GM12878 (cell line): ENCODE data around the gene UBE2E2. TPM values are rescaled to one million over a fixed set of nuclear protein-coding genes. Genes with fewer than 3 reads are reported as not detected.

ENCODE experiments used
- ATAC-seq: fragments of 200-7000 bp; cut with Tn5 transposase; 3 replicates; pipeline ENCODE4 v1.9.1; 2020; ENCODE audit warnings: mild to moderate bottlenecking, moderate library complexity
- BruUV-seq: library from RNA; stranded (reverse); fragments of 400-500 nt; replicated peaks from 2 replicates; lab custom pipeline; 2021; lab: Mats Ljungman, UMichigan
- CTCF ChIA-PET: fragments of 300-600 bp; sonication (Branson Sonifier 250); formaldehyde crosslinking; extraction: SDS; loops from one replicate; lab custom pipeline; 2021; ENCODE audit warnings: inconsistent platforms; lab: Yijun Ruan, JAX
- POLR2A ChIA-PET: fragments of 350-600 bp; formaldehyde crosslinking; extraction: SDS; loops from one replicate; lab custom pipeline; 2021; ENCODE audit warnings: inconsistent platforms; lab: Charles Lee
- RAD21 ChIA-PET: fragments of 300-600 bp; sonication (Branson Sonifier 250); formaldehyde crosslinking; loops from one replicate; lab custom pipeline; 2023; ENCODE audit warnings: antibody characterized with exemption; ENCODE audit not compliant: unreplicated experiment; lab: Charles Lee
- SMC1A ChIA-PET: fragments of 300-600 bp; sonication (Branson Sonifier 250); formaldehyde crosslinking; loops from one replicate; lab custom pipeline; 2023; ENCODE audit not compliant: unreplicated experiment, uncharacterized antibody; lab: Charles Lee
- DNase-seq: peaks from one replicate; pipeline ENCODE4 v3.0.0-alpha.2; 2011; ENCODE audit warnings: low read depth, low spot score
- FAIRE-seq: peaks from 3 replicates; lab custom pipeline; 2011; peaks lifted over from hg19 to GRCh38; lab: Jason Lieb, UNC
- H2AFZ ChIP-seq: 2 replicates; pipeline ENCODE4 v1.6.0; 2011; ENCODE audit warnings: low read depth, low read length, control low read depth; ENCODE audit not compliant: control insufficient read depth
- H3K27ac ChIP-seq: 2 replicates; pipeline ENCODE4 v1.5.1; 2011; ENCODE audit warnings: control low read depth; ENCODE audit not compliant: control insufficient read depth, insufficient read depth
- H3K27me3 ChIP-seq, 2 experiments: replicated peaks in 1 of 2; 2 replicates each; pipeline versions ENCODE4 v1.6.0 to v1.6.1; 2011; ENCODE audit warnings: low read length in 1 of 2; ENCODE audit not compliant: control insufficient read depth in 2 of 2, insufficient read depth in 2 of 2
- H3K36me3 ChIP-seq, 2 experiments: 2 replicates each; pipeline ENCODE4 v1.5.1; 2011; ENCODE audit warnings: low read length in 1 of 2; ENCODE audit not compliant: control insufficient read depth in 2 of 2, insufficient read depth in 2 of 2
- H3K4me1 ChIP-seq: 2 replicates; pipeline ENCODE4 v1.6.1; 2011; ENCODE audit warnings: mild to moderate bottlenecking, low read length, moderate library complexity, mixed read lengths; ENCODE audit not compliant: control insufficient read depth, insufficient read depth
- H3K4me2 ChIP-seq: 2 replicates; pipeline ENCODE4 v1.6.0; 2011; ENCODE audit warnings: control low read depth; ENCODE audit not compliant: control insufficient read depth, insufficient read depth
- H3K4me3 ChIP-seq: fragments of 200-600 bp; sonication (generic); 2 replicates; pipeline ENCODE4 v1.5.1; 2016
- H3K79me2 ChIP-seq: 2 replicates; pipeline ENCODE4 v1.6.0; 2011; ENCODE audit warnings: low read length; ENCODE audit not compliant: control insufficient read depth, insufficient read depth
- H3K9ac ChIP-seq: 2 replicates; pipeline ENCODE4 v1.8.0; 2011; ENCODE audit warnings: low read length, control low read depth, mixed read lengths; ENCODE audit not compliant: control insufficient read depth, insufficient read depth
- H3K9me3 ChIP-seq: replicated peaks from 3 replicates; pipeline ENCODE4 v1.5.1; 2011; ENCODE audit warnings: mild to moderate bottlenecking, low read length; ENCODE audit not compliant: control insufficient read depth, insufficient read depth
- H4K20me1 ChIP-seq: 2 replicates; pipeline ENCODE4 v1.6.0; 2011; ENCODE audit not compliant: control insufficient read depth, insufficient read depth
- ASH2L ChIP-seq: fragments of 300-600, 200-600 bp; sonication (generic); IDR thresholded peaks from 2 replicates; pipeline ENCODE4 v1.6.1; 2017; ENCODE audit warnings: low read depth, mild to moderate bottlenecking, borderline replicate concordance
- FOXM1 ChIP-seq: IDR thresholded peaks from 2 replicates; pipeline ENCODE4 v1.6.1; 2012; ENCODE audit warnings: low read depth, mild to moderate bottlenecking, inconsistent platforms, low read length, moderate library complexity
- IKZF1 ChIP-seq: fragments of 450-650 bp; conservative IDR thresholded peaks from 2 replicates; pipeline ENCODE4 v1.6.1; 2017; ENCODE audit warnings: antibody characterized with exemption, mild to moderate bottlenecking
- KLF5 ChIP-seq: fragments of 450-650 bp; IDR thresholded peaks from 2 replicates; pipeline ENCODE4 v1.6.1; 2014; ENCODE audit warnings: mild to moderate bottlenecking; ENCODE audit not compliant: partially characterized antibody
- PAX8 ChIP-seq: fragments of 450-650 bp; IDR thresholded peaks from 2 replicates; pipeline ENCODE4 v1.6.1; 2017; ENCODE audit warnings: mild to moderate bottlenecking, moderate library complexity
- RAD21 ChIP-seq: IDR thresholded peaks from 2 replicates; pipeline ENCODE4 v1.6.1; 2011; ENCODE audit warnings: mild to moderate bottlenecking, low read depth, low read length, moderate library complexity; ENCODE audit not compliant: insufficient read depth
- RCOR1 ChIP-seq: conservative IDR thresholded peaks from 2 replicates; pipeline ENCODE4 v1.6.1; 2012; ENCODE audit warnings: low read depth, low read length, improper control_type of control experiment
- SMARCA5 ChIP-seq: fragments of 450-650 bp; IDR thresholded peaks from 2 replicates; pipeline ENCODE4 v1.6.1; 2017; ENCODE audit warnings: mild to moderate bottlenecking
- SP1 ChIP-seq: IDR thresholded peaks from one replicate; pipeline ENCODE4 v1.6.1; 2011; ENCODE audit warnings: low read depth, low read length
- SREBF2 ChIP-seq: IDR thresholded peaks from 2 replicates; pipeline ENCODE4 v1.6.1; 2012; ENCODE audit warnings: mild to moderate bottlenecking, low read length
- TBL1XR1 ChIP-seq: IDR thresholded peaks from 2 replicates; pipeline ENCODE4 v1.6.1; 2012; ENCODE audit warnings: low read depth, low read length, improper control_type of control experiment
- WRNIP1 ChIP-seq: IDR thresholded peaks from 2 replicates; pipeline ENCODE4 v1.6.1; 2011; ENCODE audit warnings: low read depth, low read length, improper control_type of control experiment, borderline replicate concordance
- ZNF207 ChIP-seq: fragments of 450-650 bp; IDR thresholded peaks from 2 replicates; pipeline ENCODE4 v1.6.1; 2014; ENCODE audit warnings: antibody characterized with exemption, mild to moderate bottlenecking, borderline replicate concordance
- ZSCAN29 ChIP-seq: fragments of 450-650 bp; IDR thresholded peaks from 2 replicates; pipeline ENCODE4 v1.6.1; 2017; ENCODE audit warnings: mild to moderate bottlenecking, moderate library complexity
- whole genome bisulfite sequencing: methylation state at CpG from one replicate; pipeline ENCODE4 v1.1.6; 2016; ENCODE audit warnings: low lambda C conversion rate; ENCODE audit not compliant: insufficient replicate concordance, insufficient coverage; ENCODE audit errors: missing lambda C conversion rate; 5-methylcytosine and 5-hydroxymethylcytosine counted together
- in situ Hi-C: fragments of 300-500 bp; cut with MboI; formaldehyde crosslinking; loops from 9 replicates; pipeline ENCODE4 v1.14.3; 2018; ENCODE audit warnings: mixed read lengths
- intact Hi-C: fragments of 100-400 bp; cut with micrococcal nuclease; formaldehyde crosslinking; loops from one replicate; pipeline ENCODE4 v1.14.2; 2022; ENCODE audit not compliant: unreplicated experiment
- polyA plus RNA-seq, 11 experiments: library from polyadenylated mRNA; depleted of rRNA in 4 of 11; unstranded in 6 of 11; stranded (reverse) in 5 of 11; fragments of >200 nt; fragmentation: Nextera tagmentation in 4 of 11; fragmentation: Illumina TruSeq in 1 of 11; extraction: Ambion mirVana in 4 of 11; extraction: Trizol in 1 of 11; gene quantifications; 1 replicate in 1 of 11; 2 replicates in 10 of 11; pipeline versions ENCODE4 v1.2.1 to v1.2.3, GENCODE V29; 2011 to 2016; ENCODE audit warnings: inconsistent platforms in 2 of 11, missing spikeins in 2 of 11, low read depth in 1 of 11
- total RNA-seq, 4 experiments: library from RNA; depleted of rRNA in 3 of 4; stranded (reverse); fragments of >200 nt in 3 of 4; fragmentation: Illumina TruSeq in 1 of 4; extraction: Trizol in 1 of 4; gene quantifications; 2 replicates each; pipeline versions ENCODE4 v1.2.1 to v1.2.3, GENCODE V29; 2013 to 2021
- TF ChIP-seq, protein P1 (sequence below): fragments of 450-650 bp; formaldehyde crosslinking; IDR thresholded peaks from 2 replicates; pipeline ENCODE4 v1.5.0; 2022; ENCODE audit warnings: mild to moderate bottlenecking, missing genetic modification characterization
- TF ChIP-seq, protein P2 (sequence below): fragments of 450-650 bp; IDR thresholded peaks from 2 replicates; pipeline ENCODE4 v1.6.1; 2017; ENCODE audit warnings: low read depth, mild to moderate bottlenecking, moderate library complexity
- TF ChIP-seq, protein P3 (sequence below): fragments of 450-650 bp; IDR thresholded peaks from 2 replicates; pipeline ENCODE4 v1.6.1; 2018; ENCODE audit warnings: mild to moderate bottlenecking, low read depth, moderate library complexity; ENCODE audit not compliant: partially characterized antibody

Gene UBE2E2
- total and polyA plus RNA-seq, 10 of the 15 experiments (the other 5 are each of a cell fraction or from before 2014, with no cell fraction given), result 8.7 to 71.0 (median 36.4) TPM

DNA sequence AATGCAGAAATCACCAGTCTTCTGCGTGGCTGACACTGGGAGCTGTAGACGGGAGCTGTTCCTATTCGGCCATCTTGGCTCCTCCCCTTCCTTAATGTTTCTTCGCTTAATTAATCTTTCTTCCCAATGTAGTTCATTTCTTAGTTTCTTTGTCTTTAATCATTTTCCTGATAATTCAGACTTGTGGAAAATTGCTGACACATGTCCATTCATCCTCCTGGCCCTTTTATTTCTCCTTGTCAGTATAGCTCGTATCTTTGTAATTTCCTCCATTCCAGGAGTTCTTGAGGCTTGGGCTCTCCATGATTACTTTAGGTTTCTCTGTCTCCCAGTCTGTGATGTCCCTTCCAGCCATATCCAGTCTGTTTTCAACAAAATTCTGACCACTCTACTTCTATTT is 98.7 kb downstream of the UBE2E2 start (continued):
- TF ChIP-seq KLF5 (no peak), SMARCA5 (no peak), RCOR1 (no peak)

DNA sequence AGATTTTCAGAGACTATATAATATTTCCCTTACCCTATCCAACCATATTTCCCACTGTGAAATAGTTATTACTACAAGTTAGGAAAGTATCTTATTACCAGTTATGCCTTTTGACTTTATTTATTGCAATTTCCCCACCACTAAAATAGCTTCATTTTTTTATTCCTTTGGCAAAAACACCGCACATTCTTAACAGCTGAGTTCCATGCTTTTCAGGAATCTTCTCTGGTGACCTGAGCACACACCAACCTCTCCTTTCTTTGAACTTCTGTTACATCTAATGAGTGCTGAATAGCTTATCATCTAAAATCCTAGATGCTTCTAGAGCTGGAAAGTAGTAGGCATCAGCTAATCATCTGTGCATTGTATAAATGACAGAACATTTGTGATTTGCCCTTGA is 99.1 kb downstream of the UBE2E2 start:
- TF ChIP-seq, protein P1, sequence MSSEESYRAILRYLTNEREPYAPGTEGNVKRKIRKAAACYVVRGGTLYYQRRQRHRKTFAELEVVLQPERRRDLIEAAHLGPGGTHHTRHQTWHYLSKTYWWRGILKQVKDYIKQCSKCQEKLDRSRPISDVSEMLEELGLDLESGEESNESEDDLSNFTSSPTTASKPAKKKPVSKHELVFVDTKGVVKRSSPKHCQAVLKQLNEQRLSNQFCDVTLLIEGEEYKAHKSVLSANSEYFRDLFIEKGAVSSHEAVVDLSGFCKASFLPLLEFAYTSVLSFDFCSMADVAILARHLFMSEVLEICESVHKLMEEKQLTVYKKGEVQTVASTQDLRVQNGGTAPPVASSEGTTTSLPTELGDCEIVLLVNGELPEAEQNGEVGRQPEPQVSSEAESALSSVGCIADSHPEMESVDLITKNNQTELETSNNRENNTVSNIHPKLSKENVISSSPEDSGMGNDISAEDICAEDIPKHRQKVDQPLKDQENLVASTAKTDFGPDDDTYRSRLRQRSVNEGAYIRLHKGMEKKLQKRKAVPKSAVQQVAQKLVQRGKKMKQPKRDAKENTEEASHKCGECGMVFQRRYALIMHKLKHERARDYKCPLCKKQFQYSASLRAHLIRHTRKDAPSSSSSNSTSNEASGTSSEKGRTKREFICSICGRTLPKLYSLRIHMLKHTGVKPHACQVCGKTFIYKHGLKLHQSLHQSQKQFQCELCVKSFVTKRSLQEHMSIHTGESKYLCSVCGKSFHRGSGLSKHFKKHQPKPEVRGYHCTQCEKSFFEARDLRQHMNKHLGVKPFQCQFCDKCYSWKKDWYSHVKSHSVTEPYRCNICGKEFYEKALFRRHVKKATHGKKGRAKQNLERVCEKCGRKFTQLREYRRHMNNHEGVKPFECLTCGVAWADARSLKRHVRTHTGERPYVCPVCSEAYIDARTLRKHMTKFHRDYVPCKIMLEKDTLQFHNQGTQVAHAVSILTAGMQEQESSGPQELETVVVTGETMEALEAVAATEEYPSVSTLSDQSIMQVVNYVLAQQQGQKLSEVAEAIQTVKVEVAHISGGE (CRISPR knock-in tag), result no peak
- TF ChIP-seq TBL1XR1 (no peak), ZNF207 (no peak), SREBF2 (no peak), FOXM1 (no peak), ASH2L (no peak), SP1 (no peak), IKZF1 (no peak), WRNIP1 (no peak), ZSCAN29 (no peak), RAD21 (no peak), PAX8 (no peak)
- TF ChIP-seq, protein P2, sequence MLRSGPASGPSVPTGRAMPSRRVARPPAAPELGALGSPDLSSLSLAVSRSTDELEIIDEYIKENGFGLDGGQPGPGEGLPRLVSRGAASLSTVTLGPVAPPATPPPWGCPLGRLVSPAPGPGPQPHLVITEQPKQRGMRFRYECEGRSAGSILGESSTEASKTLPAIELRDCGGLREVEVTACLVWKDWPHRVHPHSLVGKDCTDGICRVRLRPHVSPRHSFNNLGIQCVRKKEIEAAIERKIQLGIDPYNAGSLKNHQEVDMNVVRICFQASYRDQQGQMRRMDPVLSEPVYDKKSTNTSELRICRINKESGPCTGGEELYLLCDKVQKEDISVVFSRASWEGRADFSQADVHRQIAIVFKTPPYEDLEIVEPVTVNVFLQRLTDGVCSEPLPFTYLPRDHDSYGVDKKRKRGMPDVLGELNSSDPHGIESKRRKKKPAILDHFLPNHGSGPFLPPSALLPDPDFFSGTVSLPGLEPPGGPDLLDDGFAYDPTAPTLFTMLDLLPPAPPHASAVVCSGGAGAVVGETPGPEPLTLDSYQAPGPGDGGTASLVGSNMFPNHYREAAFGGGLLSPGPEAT, result no peak
- TF ChIP-seq, protein P3, sequence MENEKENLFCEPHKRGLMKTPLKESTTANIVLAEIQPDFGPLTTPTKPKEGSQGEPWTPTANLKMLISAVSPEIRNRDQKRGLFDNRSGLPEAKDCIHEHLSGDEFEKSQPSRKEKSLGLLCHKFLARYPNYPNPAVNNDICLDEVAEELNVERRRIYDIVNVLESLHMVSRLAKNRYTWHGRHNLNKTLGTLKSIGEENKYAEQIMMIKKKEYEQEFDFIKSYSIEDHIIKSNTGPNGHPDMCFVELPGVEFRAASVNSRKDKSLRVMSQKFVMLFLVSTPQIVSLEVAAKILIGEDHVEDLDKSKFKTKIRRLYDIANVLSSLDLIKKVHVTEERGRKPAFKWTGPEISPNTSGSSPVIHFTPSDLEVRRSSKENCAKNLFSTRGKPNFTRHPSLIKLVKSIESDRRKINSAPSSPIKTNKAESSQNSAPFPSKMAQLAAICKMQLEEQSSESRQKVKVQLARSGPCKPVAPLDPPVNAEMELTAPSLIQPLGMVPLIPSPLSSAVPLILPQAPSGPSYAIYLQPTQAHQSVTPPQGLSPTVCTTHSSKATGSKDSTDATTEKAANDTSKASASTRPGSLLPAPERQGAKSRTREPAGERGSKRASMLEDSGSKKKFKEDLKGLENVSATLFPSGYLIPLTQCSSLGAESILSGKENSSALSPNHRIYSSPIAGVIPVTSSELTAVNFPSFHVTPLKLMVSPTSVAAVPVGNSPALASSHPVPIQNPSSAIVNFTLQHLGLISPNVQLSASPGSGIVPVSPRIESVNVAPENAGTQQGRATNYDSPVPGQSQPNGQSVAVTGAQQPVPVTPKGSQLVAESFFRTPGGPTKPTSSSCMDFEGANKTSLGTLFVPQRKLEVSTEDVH, result no peak
- RAD21 ChIA-PET, result interaction anchor here (1.0 kb wide), 1 partner anchor 11 kb away, joined by 3 read pairs; no protein-coding TSS in a partner anchor
- in situ Hi-C loops (no loop called here), intact Hi-C loops (no loop called here)
- H2AFZ ChIP-seq, result no peak overlapping the region
- H3K4me2 ChIP-seq, result no peak overlapping the region
- no TSS peak for BruUV-seq
- no peaks in the 10 kb centered on the region for H3K36me3 ChIP-seq
- FAIRE-seq, result no peak
- CTCF ChIA-PET, result interaction anchor here (1.5 kb wide), 1 partner anchor 18 kb away, joined by 6 read pairs; no protein-coding TSS in a partner anchor
- POLR2A ChIA-PET, result no interaction called here
- SMC1A ChIA-PET, result interaction anchor here (1.0 to 2.1 kb wide), 7 partner anchors 9 to 97 kb away, joined by 3 to 5 read pairs (median 4); no protein-coding TSS in a partner anchor
- H3K9ac ChIP-seq, result no peak overlapping the region
- no peaks in the 10 kb centered on the region for H4K20me1 ChIP-seq
- WGBS, result 100% methylated on average over 1 of the region's 1 CpG
- H3K27ac ChIP-seq, result no peak overlapping the region
- H3K27me3 ChIP-seq, result no peaks in the 10 kb centered on the region
- DNase-seq, result no peak
- no peak overlapping the region for H3K4me3 ChIP-seq
- H3K9me3 ChIP-seq, result no peaks in the 10 kb centered on the region
- no peaks in the 10 kb centered on the region for H3K4me1 ChIP-seq
- no peak for ATAC-seq
- H3K79me2 ChIP-seq, result peaks cover 2% of the 10 kb centered on the region
